ENCODE data around the gene SMIM12. TPM values are rescaled to one million over a fixed set of nuclear protein-coding genes. Genes with fewer than 3 reads are reported as not detected.

Gene SMIM12
- total and polyA plus RNA-seq, 2 of the 8 experiments (the other 6 are each of a cell fraction or from before 2014, with no cell fraction given), result 40.9 to 49.2 TPM

GRCh38 chr1:34831721-34832246, 27.8 kb downstream of the SMIM12 start (continued):
- TF ChIP-seq E2F6 (IDR thresholded peaks at IDR 0.05) (no peak), BRCA1 (IDR thresholded peaks at IDR 0.05; ENCODE audit: low read depth, low read length) (no peak), KDM4A (IDR thresholded peaks at IDR 0.05; ENCODE audit: low read depth, low read length, severe bottlenecking) (no peak), BCL11A (IDR thresholded peaks at IDR 0.05; ENCODE audit: low read depth in 2 of 2, low read length in 2 of 2) (no peak), RBBP5 (IDR thresholded peaks at IDR 0.05; ENCODE audit: borderline replicate concordance, low read depth, low read length) (no peak), SP4 (IDR thresholded peaks at IDR 0.05; ENCODE audit: low read length) (no peak), CTBP2 (IDR thresholded peaks at IDR 0.05; ENCODE audit: borderline replicate concordance, insufficient read depth, insufficient read length, low read length) (no peak)
